K562 (cell line): Measurements from ENCODE around the gene ZNF699. TPM values are rescaled to one million over a fixed set of nuclear protein-coding genes. Genes with fewer than 3 reads are reported as not detected.

Experiments used
- ATAC-seq: fragments of 200-7000 bp; cut with Tn5 transposase; 3 replicates; pipeline ENCODE4 v1.9.1; 2020; ENCODE audit warnings: moderate library complexity
- BruUV-seq: library from RNA; stranded (reverse); fragments of 400-500 nt; replicated peaks from 2 replicates; lab custom pipeline; 2021; lab: Mats Ljungman, UMichigan
- CTCF ChIA-PET: fragments of 300-600 bp; formaldehyde crosslinking; extraction: SDS; loops from one replicate; lab custom pipeline; 2021; ENCODE audit warnings: low intra/inter-chr PET ratio; lab: Yijun Ruan, JAX
- POLR2A ChIA-PET: fragments of 300-600, 350-650 bp; sonication (Branson Sonifier 250); formaldehyde crosslinking; extraction: SDS; loops from one replicate; lab custom pipeline; 2021; ENCODE audit warnings: antibody characterized with exemption, inconsistent platforms; lab: Yijun Ruan, JAX
- DNase-seq, 4 experiments: peaks; one replicate each; pipeline versions ENCODE4 v3.0.0 to v3.0.0-alpha.2; 2011 to 2018; ENCODE audit warnings: low spot score in 3 of 4, mixed read lengths in 3 of 4; ENCODE audit errors: extremely low read depth in 1 of 4
- FAIRE-seq: peaks from 2 replicates; lab custom pipeline; 2011; peaks lifted over from hg19 to GRCh38; lab: Jason Lieb, UNC
- H2AFZ ChIP-seq: 2 replicates; pipeline ENCODE4 v1.6.0; 2011; ENCODE audit warnings: low read depth, low read length, control low read depth, inconsistent platforms
- H3K27ac ChIP-seq: fragments of 200-600 bp; 3 replicates; pipeline ENCODE4 v1.8.0; 2011; ENCODE audit warnings: low read depth, mild to moderate bottlenecking, control low read depth, inconsistent platforms, low read length, moderate library complexity, mixed read lengths; ENCODE audit errors: extremely low read depth
- H3K27me3 ChIP-seq, 2 experiments: fragments of 300-600 bp in 1 of 2; 2 replicates in 1 of 2; 3 replicates in 1 of 2; pipeline versions ENCODE4 v1.6.0 to v1.8.0; 2011; ENCODE audit warnings: inconsistent platforms in 2 of 2, low read length in 2 of 2, mild to moderate bottlenecking in 1 of 2, mixed read lengths in 1 of 2, moderate library complexity in 1 of 2; ENCODE audit not compliant: control insufficient read depth in 2 of 2, insufficient read depth in 2 of 2
- H3K36me3 ChIP-seq: fragments of 300-600 bp; 3 replicates; pipeline ENCODE4 v1.8.0; 2011; ENCODE audit warnings: mild to moderate bottlenecking, low read length, inconsistent platforms; ENCODE audit not compliant: control insufficient read depth, insufficient read depth
- H3K4me1 ChIP-seq, 2 experiments: fragments of 200-600 bp in 1 of 2; replicated peaks in 1 of 2; 2 replicates in 1 of 2; 3 replicates in 1 of 2; pipeline versions ENCODE4 v1.5.1 to v1.8.0; 2011; ENCODE audit warnings: inconsistent platforms in 2 of 2, low read length in 2 of 2, mild to moderate bottlenecking in 1 of 2, mixed read lengths in 1 of 2, moderate library complexity in 1 of 2; ENCODE audit not compliant: control insufficient read depth in 2 of 2, insufficient read depth in 2 of 2
- H3K4me2 ChIP-seq: 2 replicates; pipeline ENCODE4 v1.6.1; 2011; ENCODE audit warnings: low read length, control low read depth, inconsistent platforms, mixed read lengths; ENCODE audit not compliant: insufficient read depth
- H3K4me3 ChIP-seq: fragments of 200-600 bp; sonication (generic), shearing (Covaris generic); 2 replicates; pipeline ENCODE4 v1.5.1; 2016; ENCODE audit warnings: control low read depth, inconsistent platforms
- H3K79me2 ChIP-seq: fragments of 200-600 bp; 3 replicates; pipeline ENCODE4 v1.8.0; 2011; ENCODE audit warnings: low read length, inconsistent platforms; ENCODE audit not compliant: control insufficient read depth, insufficient read depth
- H3K9ac ChIP-seq, 2 experiments: 2 replicates each; pipeline versions ENCODE4 v1.6.0 to v1.6.1; 2011; ENCODE audit warnings: low read depth in 2 of 2, low read length in 2 of 2, control low read depth in 1 of 2, inconsistent platforms in 1 of 2, mild to moderate bottlenecking in 1 of 2, mixed read lengths in 1 of 2; ENCODE audit not compliant: insufficient read depth in 1 of 2
- H3K9me1 ChIP-seq: one replicate; pipeline ENCODE4 v1.6.0; 2011; ENCODE audit warnings: inconsistent platforms, mild to moderate bottlenecking, low read length, moderate library complexity; ENCODE audit not compliant: control insufficient read depth, insufficient read depth
- H3K9me3 ChIP-seq: replicated peaks from 2 replicates; pipeline ENCODE4 v1.5.1; 2011; ENCODE audit warnings: low read depth, low read length, inconsistent platforms; ENCODE audit not compliant: control insufficient read depth, insufficient read depth
- H4K20me1 ChIP-seq: replicated peaks from 2 replicates; pipeline ENCODE4 v1.6.1; 2011; ENCODE audit warnings: low read length, inconsistent platforms, mixed read lengths; ENCODE audit not compliant: control insufficient read depth, insufficient read depth
- ZNF347 ChIP-seq: fragments of 450-650 bp; formaldehyde crosslinking; IDR thresholded peaks from 2 replicates; pipeline ENCODE4 v1.4.0; 2020; ENCODE audit warnings: low read depth, mild to moderate bottlenecking, moderate library complexity
- ZNF384 ChIP-seq: IDR thresholded peaks from 2 replicates; pipeline ENCODE4 v1.6.1; 2012; ENCODE audit warnings: low read depth, low read length, improper control_type of control experiment
- WGBS: fragments of 100-300 bp; shearing (Covaris generic); methylation state at CpG from one replicate; pipeline ENCODE4 v1.1.6; 2016; ENCODE audit warnings: low coverage, mixed read lengths; ENCODE audit not compliant: insufficient coverage; ENCODE audit errors: missing lambda C conversion rate; 5-methylcytosine and 5-hydroxymethylcytosine counted together
- in situ Hi-C: fragments of 300-500 bp; cut with MboI; formaldehyde crosslinking; loops from 4 replicates; pipeline ENCODE4 v1.15.0; 2018; ENCODE audit warnings: inconsistent platforms, mixed read lengths
- intact Hi-C: fragments of 100-400 bp; cut with micrococcal nuclease; formaldehyde crosslinking; loops from 2 replicates; pipeline ENCODE4 v1.14.2; 2022
- polyA plus RNA-seq, 8 experiments: library from polyadenylated mRNA; depleted of rRNA in 4 of 8; stranded (reverse) in 5 of 8; unstranded in 3 of 8; fragments of >200 nt; fragmentation: Nextera tagmentation in 2 of 8; fragmentation: Illumina TruSeq in 1 of 8; extraction: Ambion mirVana in 2 of 8; extraction: Trizol in 1 of 8; gene quantifications; 2 replicates each; pipeline versions ENCODE4 v1.2.1 to v1.2.3, GENCODE V29; 2011 to 2014; ENCODE audit warnings: inconsistent platforms in 1 of 8, missing spikeins in 1 of 8
- total RNA-seq, 7 experiments: library from RNA; depleted of rRNA in 6 of 7; stranded (reverse); fragments of >200 nt in 6 of 7; fragmentation: Illumina TruSeq in 2 of 7; extraction: Trizol in 2 of 7; gene quantifications; 2 replicates each; pipeline versions ENCODE4 v1.2.1 to v1.2.3, GENCODE V29; 2011 to 2021; ENCODE audit warnings: low replicate concordance in 1 of 7
- TF ChIP-seq, protein P1 (sequence below): fragments of 250-450 bp; sonication (Bioruptor Pico); IDR thresholded peaks from 2 replicates; pipeline ENCODE4 v1.4.0; 2020
- TF ChIP-seq, protein P2 (sequence below): fragments of 450-650 bp; IDR thresholded peaks from 2 replicates; pipeline ENCODE4 v1.6.1; 2016
- TF ChIP-seq, protein P3 (sequence below): fragments of 250-450 bp; sonication (Bioruptor Pico); IDR thresholded peaks from 2 replicates; pipeline ENCODE4 v1.4.0; 2020
- TF ChIP-seq, protein P4 (sequence below): fragments of 200-800 bp; sonication (Bioruptor generic); IDR thresholded peaks from 2 replicates; pipeline ENCODE4 v1.6.1; 2017; ENCODE audit warnings: missing genetic modification characterization, missing compliant biosample characterization

The ZNF699 gene
- total and polyA plus RNA-seq, 9 of the 15 experiments (the other 6 are each of a cell fraction or from before 2014, with no cell fraction given), result 0.08 to 4.1 (median 3.1) TPM

DNA sequence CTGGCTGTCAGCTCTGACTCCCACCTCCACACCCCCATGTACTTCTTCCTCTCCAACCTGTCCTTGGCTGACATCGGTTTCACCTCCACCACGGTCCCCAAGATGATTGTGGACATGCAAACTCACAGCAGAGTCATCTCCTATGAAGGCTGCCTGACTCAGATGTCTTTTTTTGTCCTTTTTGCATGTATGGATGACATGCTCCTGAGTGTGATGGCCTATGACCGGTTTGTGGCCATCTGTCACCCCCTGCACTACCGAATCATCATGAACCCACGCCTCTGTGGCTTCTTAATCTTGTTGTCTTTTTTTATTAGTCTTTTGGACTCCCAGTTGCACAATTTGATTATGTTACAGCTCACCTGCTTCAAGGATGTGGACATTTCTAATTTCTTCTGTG lies 58.4 kb downstream of the ZNF699 start:
- ChIA-PET CTCF (no interaction called here), POLR2A (no interaction called here)
- Histone ChIP-seq H3K9me3 (no peaks in the 10 kb centered on the region; the same call in 1 of the 2 replicates), H3K79me2 (no peaks in the 10 kb centered on the region), H3K27ac (no peak overlapping the region), H3K9me1 (no peaks in the 10 kb centered on the region), H4K20me1 (no peaks in the 10 kb centered on the region), H3K4me2 (no peak overlapping the region), H3K27me3 (no peaks in the 10 kb centered on the region; a peak in 1 of 5 replicates), H3K4me1 (no peaks in the 10 kb centered on the region), H2AFZ (no peak overlapping the region), H3K36me3 (no peaks in the 10 kb centered on the region), H3K4me3 (no peak overlapping the region), H3K9ac (no peak overlapping the region)
- DNase-seq, result no peak
- no peak for TF ChIP-seq ZNF347
- intact Hi-C loops (no loop called here), in situ Hi-C loops (no loop called here)
- no peak for ATAC-seq
- no peak for FAIRE-seq
- 0% methylated on average over 5 of the region's 5 CpGs for WGBS
- BruUV-seq, result no TSS peak

DNA sequence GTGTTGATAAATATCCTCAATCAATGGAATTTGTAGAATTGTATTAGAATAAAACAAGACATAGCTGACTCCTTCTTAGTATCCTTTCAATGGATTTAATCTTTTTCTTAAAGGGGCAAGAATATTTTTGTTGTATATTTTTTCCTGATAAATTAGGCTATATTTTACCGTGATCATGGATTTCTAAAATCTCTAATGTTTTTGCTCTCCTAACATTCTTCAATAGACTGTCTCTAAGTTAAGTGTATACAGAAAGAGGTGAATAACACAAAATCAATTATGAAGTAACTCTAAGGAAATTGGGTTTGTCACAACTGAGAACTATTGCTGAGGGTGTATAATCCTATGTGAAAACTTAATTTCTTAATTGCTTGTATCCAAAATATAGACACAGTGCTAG lies 59.0 kb downstream of the ZNF699 start, which contains the start of gene OR7E24:
OR7E24 (plus strand) TSS at position 301 of the 400 bp plus-strand sequence. CDS start 114 bp downstream, outside the sequence.
- in situ Hi-C loops (no loop called here), intact Hi-C loops (no loop called here)
- FAIRE-seq (no peak), ATAC-seq (no peak), DNase-seq (no peak)
- no peaks in the 10 kb centered on the region for H3K4me1 ChIP-seq
- WGBS, result 0% methylated on average over 1 of the region's 1 CpG
- no TSS peak for BruUV-seq
- ChIA-PET CTCF (no interaction called here), POLR2A (no interaction called here)
- no peaks in the 10 kb centered on the region for H3K36me3 ChIP-seq
- no peaks in the 10 kb centered on the region for H3K79me2 ChIP-seq
- H3K9me3 ChIP-seq, result no peaks in the 10 kb centered on the region
- H3K4me3 ChIP-seq, result no peak within 1 kb of the TSS
- H3K9me1 ChIP-seq, result no peaks in the 10 kb centered on the region
- no peak within 1 kb of the TSS for H2AFZ ChIP-seq
- H3K27me3 ChIP-seq, result no peaks in the 10 kb centered on the region; a peak in 1 of 5 replicates
- no peaks in the 10 kb centered on the region for H4K20me1 ChIP-seq
- H3K4me2 ChIP-seq, result no peak within 1 kb of the TSS
- no peak within 1 kb of the TSS for H3K27ac ChIP-seq
- no peak within 1 kb of the TSS for H3K9ac ChIP-seq
- no peak for TF ChIP-seq ZNF384
- TF ChIP-seq, protein P1, sequence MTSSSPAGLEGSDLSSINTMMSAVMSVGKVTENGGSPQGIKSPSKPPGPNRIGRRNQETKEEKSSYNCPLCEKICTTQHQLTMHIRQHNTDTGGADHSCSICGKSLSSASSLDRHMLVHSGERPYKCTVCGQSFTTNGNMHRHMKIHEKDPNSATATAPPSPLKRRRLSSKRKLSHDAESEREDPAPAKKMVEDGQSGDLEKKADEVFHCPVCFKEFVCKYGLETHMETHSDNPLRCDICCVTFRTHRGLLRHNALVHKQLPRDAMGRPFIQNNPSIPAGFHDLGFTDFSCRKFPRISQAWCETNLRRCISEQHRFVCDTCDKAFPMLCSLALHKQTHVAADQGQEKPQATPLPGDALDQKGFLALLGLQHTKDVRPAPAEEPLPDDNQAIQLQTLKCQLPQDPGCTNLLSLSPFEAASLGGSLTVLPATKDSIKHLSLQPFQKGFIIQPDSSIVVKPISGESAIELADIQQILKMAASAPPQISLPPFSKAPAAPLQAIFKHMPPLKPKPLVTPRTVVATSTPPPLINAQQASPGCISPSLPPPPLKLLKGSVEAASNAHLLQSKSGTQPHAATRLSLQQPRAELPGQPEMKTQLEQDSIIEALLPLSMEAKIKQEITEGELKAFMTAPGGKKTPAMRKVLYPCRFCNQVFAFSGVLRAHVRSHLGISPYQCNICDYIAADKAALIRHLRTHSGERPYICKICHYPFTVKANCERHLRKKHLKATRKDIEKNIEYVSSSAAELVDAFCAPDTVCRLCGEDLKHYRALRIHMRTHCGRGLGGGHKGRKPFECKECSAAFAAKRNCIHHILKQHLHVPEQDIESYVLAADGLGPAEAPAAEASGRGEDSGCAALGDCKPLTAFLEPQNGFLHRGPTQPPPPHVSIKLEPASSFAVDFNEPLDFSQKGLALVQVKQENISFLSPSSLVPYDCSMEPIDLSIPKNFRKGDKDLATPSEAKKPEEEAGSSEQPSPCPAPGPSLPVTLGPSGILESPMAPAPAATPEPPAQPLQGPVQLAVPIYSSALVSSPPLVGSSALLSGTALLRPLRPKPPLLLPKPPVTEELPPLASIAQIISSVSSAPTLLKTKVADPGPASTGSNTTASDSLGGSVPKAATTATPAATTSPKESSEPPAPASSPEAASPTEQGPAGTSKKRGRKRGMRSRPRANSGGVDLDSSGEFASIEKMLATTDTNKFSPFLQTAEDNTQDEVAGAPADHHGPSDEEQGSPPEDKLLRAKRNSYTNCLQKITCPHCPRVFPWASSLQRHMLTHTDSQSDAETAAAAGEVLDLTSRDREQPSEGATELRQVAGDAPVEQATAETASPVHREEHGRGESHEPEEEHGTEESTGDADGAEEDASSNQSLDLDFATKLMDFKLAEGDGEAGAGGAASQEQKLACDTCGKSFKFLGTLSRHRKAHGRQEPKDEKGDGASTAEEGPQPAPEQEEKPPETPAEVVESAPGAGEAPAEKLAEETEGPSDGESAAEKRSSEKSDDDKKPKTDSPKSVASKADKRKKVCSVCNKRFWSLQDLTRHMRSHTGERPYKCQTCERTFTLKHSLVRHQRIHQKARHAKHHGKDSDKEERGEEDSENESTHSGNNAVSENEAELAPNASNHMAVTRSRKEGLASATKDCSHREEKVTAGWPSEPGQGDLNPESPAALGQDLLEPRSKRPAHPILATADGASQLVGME (CRISPR knock-in tag), result no peak
- TF ChIP-seq, protein P2, sequence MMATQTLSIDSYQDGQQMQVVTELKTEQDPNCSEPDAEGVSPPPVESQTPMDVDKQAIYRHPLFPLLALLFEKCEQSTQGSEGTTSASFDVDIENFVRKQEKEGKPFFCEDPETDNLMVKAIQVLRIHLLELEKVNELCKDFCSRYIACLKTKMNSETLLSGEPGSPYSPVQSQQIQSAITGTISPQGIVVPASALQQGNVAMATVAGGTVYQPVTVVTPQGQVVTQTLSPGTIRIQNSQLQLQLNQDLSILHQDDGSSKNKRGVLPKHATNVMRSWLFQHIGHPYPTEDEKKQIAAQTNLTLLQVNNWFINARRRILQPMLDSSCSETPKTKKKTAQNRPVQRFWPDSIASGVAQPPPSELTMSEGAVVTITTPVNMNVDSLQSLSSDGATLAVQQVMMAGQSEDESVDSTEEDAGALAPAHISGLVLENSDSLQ, result no peak
- TF ChIP-seq, protein P3, sequence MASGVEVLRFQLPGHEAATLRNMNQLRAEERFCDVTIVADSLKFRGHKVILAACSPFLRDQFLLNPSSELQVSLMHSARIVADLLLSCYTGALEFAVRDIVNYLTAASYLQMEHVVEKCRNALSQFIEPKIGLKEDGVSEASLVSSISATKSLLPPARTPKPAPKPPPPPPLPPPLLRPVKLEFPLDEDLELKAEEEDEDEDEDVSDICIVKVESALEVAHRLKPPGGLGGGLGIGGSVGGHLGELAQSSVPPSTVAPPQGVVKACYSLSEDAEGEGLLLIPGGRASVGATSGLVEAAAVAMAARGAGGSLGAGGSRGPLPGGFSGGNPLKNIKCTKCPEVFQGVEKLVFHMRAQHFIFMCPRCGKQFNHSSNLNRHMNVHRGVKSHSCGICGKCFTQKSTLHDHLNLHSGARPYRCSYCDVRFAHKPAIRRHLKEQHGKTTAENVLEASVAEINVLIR, result no peak
- TF ChIP-seq, protein P4, sequence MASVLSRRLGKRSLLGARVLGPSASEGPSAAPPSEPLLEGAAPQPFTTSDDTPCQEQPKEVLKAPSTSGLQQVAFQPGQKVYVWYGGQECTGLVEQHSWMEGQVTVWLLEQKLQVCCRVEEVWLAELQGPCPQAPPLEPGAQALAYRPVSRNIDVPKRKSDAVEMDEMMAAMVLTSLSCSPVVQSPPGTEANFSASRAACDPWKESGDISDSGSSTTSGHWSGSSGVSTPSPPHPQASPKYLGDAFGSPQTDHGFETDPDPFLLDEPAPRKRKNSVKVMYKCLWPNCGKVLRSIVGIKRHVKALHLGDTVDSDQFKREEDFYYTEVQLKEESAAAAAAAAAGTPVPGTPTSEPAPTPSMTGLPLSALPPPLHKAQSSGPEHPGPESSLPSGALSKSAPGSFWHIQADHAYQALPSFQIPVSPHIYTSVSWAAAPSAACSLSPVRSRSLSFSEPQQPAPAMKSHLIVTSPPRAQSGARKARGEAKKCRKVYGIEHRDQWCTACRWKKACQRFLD (CRISPR knock-in tag), result no peak
